Esophagus squamous epithelium (tissue), 4 donors: ENCODE data around the gene CCDC181.

ENCODE experiments used
- CTCF ChIP-seq, 6 experiments: fragments of 450-650 bp in 4 of 6; fragments of 200-600 bp in 2 of 6; sonication (generic) in 2 of 6; IDR thresholded peaks; one replicate each; pipeline ENCODE4 v1.5.1; 2016 to 2019; ENCODE audit warnings: antibody characterized with exemption in 6 of 6, mild to moderate bottlenecking in 4 of 6, moderate library complexity in 4 of 6
- POLR2A ChIP-seq, 4 donors: fragments of 450-650 bp; IDR thresholded peaks; one replicate each; pipeline ENCODE4 v1.6.1; 2017; ENCODE audit warnings: antibody characterized with exemption in 4 of 4, mild to moderate bottlenecking in 4 of 4, moderate library complexity in 3 of 4

- TF ChIP-seq CTCF (IDR thresholded peaks at IDR 0.05) (no peak), POLR2A (IDR thresholded peaks at IDR 0.05) (peak in 2 of 4 donors; percentile 13 to 59)
These were observed 59.4 kb downstream of the CCDC181 start, which contains the start of the genes BLZF1 and NME7 for GRCh38 chr1:169367686-169368405.
